ENCODE results near the gene EYA2.

The EYA2 gene

GRCh38 chr20:47118206-47118605, 223.6 kb downstream of the EYA2 start (continued):
- no peak for TF ChIP-seq ISL1 (CRISPR knock-in tag; IDR thresholded peaks at IDR 0.05)
- TF ChIP-seq ZNF70 (CRISPR knock-in tag; IDR thresholded peaks at IDR 0.05) = no peak
- no peak for TF ChIP-seq OSR1 (CRISPR knock-in tag; IDR thresholded peaks at IDR 0.05)
- no peak for TF ChIP-seq CREB5 (CRISPR knock-in tag; IDR thresholded peaks at IDR 0.05; ENCODE audit: low read depth)
- TF ChIP-seq RARB (CRISPR knock-in tag; IDR thresholded peaks at IDR 0.05) = no peak
- no peak for TF ChIP-seq TSHZ2 (CRISPR knock-in tag; IDR thresholded peaks at IDR 0.05)
- TF ChIP-seq ZC3H10 (CRISPR knock-in tag; IDR thresholded peaks at IDR 0.05) = no peak

GRCh38 chr20:47118641-47119040, 224.0 kb downstream of the EYA2 start:
- no peak for ATAC-seq
- TF ChIP-seq OSR1 (CRISPR knock-in tag; IDR thresholded peaks at IDR 0.05) (no peak), ISL1 (CRISPR knock-in tag; IDR thresholded peaks at IDR 0.05) (no peak), ZFP3 (CRISPR knock-in tag; IDR thresholded peaks at IDR 0.05) (no peak)

GRCh38 chr20:47120346-47120936, 225.8 kb downstream of the EYA2 start:
- TF ChIP-seq RARB (CRISPR knock-in tag; IDR thresholded peaks at IDR 0.05) = no peak
- no peak for TF ChIP-seq TSHZ2 (CRISPR knock-in tag; IDR thresholded peaks at IDR 0.05)
- no peak for TF ChIP-seq ZFP30 (CRISPR knock-in tag; IDR thresholded peaks at IDR 0.05)
- TF ChIP-seq TOX (CRISPR knock-in tag; IDR thresholded peaks at IDR 0.05; ENCODE audit: borderline replicate concordance) = no peak
- no peak for TF ChIP-seq TCF4 (CRISPR knock-in tag; IDR thresholded peaks at IDR 0.05; ENCODE audit: borderline replicate concordance)
- TF ChIP-seq ZNF8 (CRISPR knock-in tag; IDR thresholded peaks at IDR 0.05) = no peak
- no peak for TF ChIP-seq ZC3H10 (CRISPR knock-in tag; IDR thresholded peaks at IDR 0.05)
- TF ChIP-seq ZNF70 (CRISPR knock-in tag; IDR thresholded peaks at IDR 0.05) = no peak
- no peak for TF ChIP-seq SNAI2 (CRISPR knock-in tag; IDR thresholded peaks at IDR 0.05)
- TF ChIP-seq ISL1 (CRISPR knock-in tag; IDR thresholded peaks at IDR 0.05) = no peak
- no peak for ATAC-seq

GRCh38 chr20:47122560-47122959, 227.9 kb downstream of the EYA2 start:
- no peak for TF ChIP-seq TCF4 (CRISPR knock-in tag; IDR thresholded peaks at IDR 0.05; ENCODE audit: borderline replicate concordance)
- TF ChIP-seq PPARA (CRISPR knock-in tag; IDR thresholded peaks at IDR 0.05; ENCODE audit: borderline replicate concordance) = no peak
- TF ChIP-seq PATZ1 (CRISPR knock-in tag; IDR thresholded peaks at IDR 0.05; ENCODE audit: borderline replicate concordance) = no peak
- TF ChIP-seq ARNTL (CRISPR knock-in tag; IDR thresholded peaks at IDR 0.05; ENCODE audit: borderline replicate concordance, low read depth) = no peak

GRCh38 chr20:47124181-47124717, 229.6 kb downstream of the EYA2 start:
- no peak for ATAC-seq
- TF ChIP-seq TSHZ2 (CRISPR knock-in tag; IDR thresholded peaks at IDR 0.05) (no peak), ARNTL (CRISPR knock-in tag; IDR thresholded peaks at IDR 0.05; ENCODE audit: borderline replicate concordance, low read depth) (no peak), POU6F1 (CRISPR knock-in tag; IDR thresholded peaks at IDR 0.05; ENCODE audit: borderline replicate concordance, low read depth) (no peak), GLIS3 (CRISPR knock-in tag; IDR thresholded peaks at IDR 0.05) (no peak), ISL1 (CRISPR knock-in tag; IDR thresholded peaks at IDR 0.05) (peak; percentile 52), ZFP3 (CRISPR knock-in tag; IDR thresholded peaks at IDR 0.05) (peak; percentile 77)

More at GRCh38 chr20:47122560-47122959, 227.9 kb downstream of the EYA2 start:
- no peak for ATAC-seq

Measured in SK-N-SH treated with all-trans-retinoic acid at 6 μM for 48 hours (cell line).